Activated T-helper 1 cell treated with anti-CD3 and anti-CD28 coated beads, Interleukin-12 subunit alpha, Interleukin-12 subunit beta, Interleukin-2, Interleukin-4 antibody, amounts not matched to agents 30 ng/mL and 10 ng/mL and 1 ng/mL, durations not matched to agents 14 hours and 24 hours and 36 hours (primary cell): ENCODE data around the gene CARD18. TPM values are rescaled to one million over a fixed set of nuclear protein-coding genes. Genes with fewer than 3 reads are reported as not detected.
A peak's percentile ranks its signal among the peaks of the same experiment; 100 is the strongest.
"Not testable (repeated sequence)": the region's sequence is repeated elsewhere in the genome, so short reads cannot be mapped to it uniquely, and the experiment has no call there.

ENCODE experiments used
- DNase-seq: peaks from one replicate; pipeline ENCODE4 v3.0.0; 2021; ENCODE audit warnings: low spot score
- H3K27ac Mint-ChIP-seq: one replicate; pipeline ENCODE4 v1.8.0; 2021; ENCODE audit warnings: mild to moderate bottlenecking, mixed read lengths
- H3K27me3 Mint-ChIP-seq: one replicate; pipeline ENCODE4 v1.8.0; 2022; ENCODE audit warnings: mild to moderate bottlenecking, moderate library complexity, mixed read lengths; ENCODE audit not compliant: insufficient read depth
- H3K36me3 Mint-ChIP-seq: one replicate; pipeline ENCODE4 v1.8.0; 2021; ENCODE audit warnings: low read depth, mixed read lengths
- H3K4me1 Mint-ChIP-seq: one replicate; pipeline ENCODE4 v1.8.0; 2021; ENCODE audit warnings: low read depth, mixed read lengths
- H3K4me3 Mint-ChIP-seq: one replicate; pipeline ENCODE4 v1.8.0; 2021; ENCODE audit warnings: mild to moderate bottlenecking, moderate library complexity, mixed read lengths
- H3K9me3 Mint-ChIP-seq: one replicate; pipeline ENCODE4 v1.8.0; 2021; ENCODE audit warnings: mixed read lengths
- intact Hi-C: fragments of 100-400 bp; cut with micrococcal nuclease; formaldehyde crosslinking; loops from one replicate; pipeline ENCODE4 v1.15.1; 2024
- total RNA-seq: library from RNA; stranded (reverse); gene quantifications from 2 replicates; pipeline ENCODE4 v1.2.3, GENCODE V29; 2022

CARD18 gene
- total RNA-seq, 1 donor from 2014 or later: not detected

GRCh38 chr11:105099594-105099993, 40.0 kb downstream of the CARD18 start:
- peaks cover 10% of the 10 kb centered on the region for H3K36me3 Mint-ChIP-seq
- DNase-seq, H3K9me3 Mint-ChIP-seq, intact Hi-C loops, H3K27me3 Mint-ChIP-seq: not testable (repeated sequence)
- peak overlapping the region; percentile 14 for H3K27ac Mint-ChIP-seq
- H3K4me3 Mint-ChIP-seq: peak overlapping the region; percentile 90
- peaks cover 36% of the 10 kb centered on the region for H3K4me1 Mint-ChIP-seq

- Mint-ChIP-seq H3K36me3 (peaks cover 11% of the 10 kb centered on the region), H3K9me3 (peaks cover 4% of the 10 kb centered on the region), H3K27me3 (peaks cover 29% of the 10 kb centered on the region), H3K27ac (no peak overlapping the region), H3K4me3 (no peak overlapping the region), H3K4me1 (peaks cover 4% of the 10 kb centered on the region)
- intact Hi-C loops: no loop called here
- DNase-seq: no peak
These were observed 47.0 kb downstream of the CARD18 start for GRCh38 chr11:105092256-105093239.

Other genes with a start within 250 kb of the CARD18 start
- not detected in 2 replicates for gene CASP12, start 241.3 kb downstream of the CARD18 start, total RNA-seq
- gene CASP4, start 171.2 kb downstream of the CARD18 start, total RNA-seq: 32.9 and 34.0 TPM in 2 replicates
- not detected in 2 replicates for gene CASP5, start 116.6 kb downstream of the CARD18 start, total RNA-seq
- gene CASP1, start 104.6 kb downstream of the CARD18 start, total RNA-seq: 21.1 and 21.4 TPM in 2 replicates
- 9.5 and 10.5 TPM in 2 replicates for gene CARD16, start 94.4 kb downstream of the CARD18 start, total RNA-seq